A673 (cell line): ENCODE results near the gene ZNRD2. TPM values are rescaled to one million over a fixed set of nuclear protein-coding genes. Genes with fewer than 3 reads are reported as not detected.
A peak's percentile ranks its signal among the peaks of the same experiment; 100 is the strongest.

Source experiments
- BruUV-seq: library from RNA; stranded (reverse); fragments of 400-500 nt; replicated peaks from 2 replicates; lab custom pipeline; 2021; lab: Mats Ljungman, UMichigan
- CTCF ChIA-PET: fragments of 300-600 bp; sonication (Branson Sonifier 250); formaldehyde crosslinking; loops from one replicate; lab custom pipeline; 2022; ENCODE audit warnings: antibody characterized with exemption; lab: Charles Lee
- POLR2A ChIA-PET: fragments of 300-600 bp; sonication (Branson Sonifier 250); formaldehyde crosslinking; loops from one replicate; lab custom pipeline; 2022; ENCODE audit warnings: antibody characterized with exemption; ENCODE audit not compliant: low non-redundant PET; lab: Charles Lee
- DNase-seq: peaks from one replicate; pipeline ENCODE4 v3.0.0-alpha.2; 2015; ENCODE audit warnings: low spot score
- H3K27ac ChIP-seq: fragments of 200-600 bp; sonication (generic); 2 replicates; pipeline ENCODE4 v1.5.1; 2016; ENCODE audit warnings: mixed run types, low read depth, mild to moderate bottlenecking, mixed read lengths, antibody characterized with exemption, low read length; ENCODE audit not compliant: poor library complexity, severe bottlenecking
- H3K27me3 ChIP-seq: fragments of 200-600 bp; sonication (generic); replicated peaks from 2 replicates; pipeline ENCODE4 v1.6.1; 2017; ENCODE audit warnings: mixed run types, low read depth, mild to moderate bottlenecking, mixed read lengths, antibody characterized with exemption, low read length; ENCODE audit not compliant: insufficient read depth, poor library complexity
- H3K36me3 ChIP-seq: fragments of 200-600 bp; sonication (generic); 2 replicates; pipeline ENCODE4 v1.6.1; 2016; ENCODE audit warnings: mixed run types, mild to moderate bottlenecking, mixed read lengths, antibody characterized with exemption, low read length; ENCODE audit not compliant: insufficient read depth, poor library complexity, severe bottlenecking
- H3K4me1 ChIP-seq: fragments of 200-600 bp; sonication (generic); 2 replicates; pipeline ENCODE4 v1.6.1; 2017; ENCODE audit warnings: mixed run types, mild to moderate bottlenecking, mixed read lengths, antibody characterized with exemption, low read length; ENCODE audit not compliant: insufficient read depth, poor library complexity, severe bottlenecking
- H3K4me3 ChIP-seq: fragments of 200-600 bp; sonication (generic); 2 replicates; pipeline ENCODE4 v1.5.1; 2016; ENCODE audit warnings: low read depth, mixed run types, mild to moderate bottlenecking, mixed read lengths, low read length; ENCODE audit not compliant: poor library complexity, severe bottlenecking
- H3K9me3 ChIP-seq: fragments of 200-600 bp; sonication (generic); 2 replicates; pipeline ENCODE4 v1.6.1; 2016; ENCODE audit warnings: mixed run types, low read depth, mild to moderate bottlenecking, mixed read lengths, antibody characterized with exemption, low read length; ENCODE audit not compliant: poor library complexity, severe bottlenecking
- EZH2 ChIP-seq: fragments of 200-600 bp; sonication (generic); IDR thresholded peaks from 2 replicates; pipeline ENCODE4 v1.6.1; 2017; ENCODE audit warnings: borderline replicate concordance, low read depth, mild to moderate bottlenecking, mixed read lengths, antibody characterized with exemption, low read length; ENCODE audit not compliant: poor library complexity, severe bottlenecking
- intact Hi-C: fragments of 100-400 bp; cut with micrococcal nuclease; formaldehyde crosslinking; loops from one replicate; pipeline ENCODE4 v1.10.0; 2022; ENCODE audit not compliant: unreplicated experiment
- total RNA-seq: library from RNA; stranded (reverse); gene quantifications from 2 replicates; pipeline ENCODE4 v1.2.3, GENCODE V29; 2021
- TF ChIP-seq, protein P1 (sequence below): fragments of 300-800, 200-600 bp; sonication (generic); conservative IDR thresholded peaks from 2 replicates; pipeline ENCODE4 v1.5.1; 2017; ENCODE audit warnings: low read depth, mild to moderate bottlenecking, antibody characterized with exemption, low read length, moderate library complexity, mixed read lengths

The ZNRD2 gene
- total RNA-seq, 1 experiment from 2014 or later: 98.9 TPM

GRCh38 chr11:65560555-65561418 is 9.5 kb upstream of the ZNRD2 start:
- Histone ChIP-seq H3K27ac (peak overlapping the region; percentile 49), H3K27me3 (no peaks in the 10 kb centered on the region), H3K9me3 (no peaks in the 10 kb centered on the region), H3K36me3 (no peaks in the 10 kb centered on the region), H3K4me1 (peaks cover 41% of the 10 kb centered on the region), H3K4me3 (no peak overlapping the region)
- no TSS peak for BruUV-seq
- CTCF ChIA-PET: interaction anchor here (0.7 to 0.8 kb wide), 3 partner anchors 10 to 65 kb away, joined by 4 to 12 read pairs (median 4); no protein-coding TSS in a partner anchor
- peak; percentile 77 for DNase-seq
- POLR2A ChIA-PET: interaction anchor here (0.8 kb wide), 2 partner anchors 9 to 138 kb away, joined by 3 to 9 read pairs; partner anchors contain the start of genes NEAT1 and ZNRD2
- TF ChIP-seq, protein P1, sequence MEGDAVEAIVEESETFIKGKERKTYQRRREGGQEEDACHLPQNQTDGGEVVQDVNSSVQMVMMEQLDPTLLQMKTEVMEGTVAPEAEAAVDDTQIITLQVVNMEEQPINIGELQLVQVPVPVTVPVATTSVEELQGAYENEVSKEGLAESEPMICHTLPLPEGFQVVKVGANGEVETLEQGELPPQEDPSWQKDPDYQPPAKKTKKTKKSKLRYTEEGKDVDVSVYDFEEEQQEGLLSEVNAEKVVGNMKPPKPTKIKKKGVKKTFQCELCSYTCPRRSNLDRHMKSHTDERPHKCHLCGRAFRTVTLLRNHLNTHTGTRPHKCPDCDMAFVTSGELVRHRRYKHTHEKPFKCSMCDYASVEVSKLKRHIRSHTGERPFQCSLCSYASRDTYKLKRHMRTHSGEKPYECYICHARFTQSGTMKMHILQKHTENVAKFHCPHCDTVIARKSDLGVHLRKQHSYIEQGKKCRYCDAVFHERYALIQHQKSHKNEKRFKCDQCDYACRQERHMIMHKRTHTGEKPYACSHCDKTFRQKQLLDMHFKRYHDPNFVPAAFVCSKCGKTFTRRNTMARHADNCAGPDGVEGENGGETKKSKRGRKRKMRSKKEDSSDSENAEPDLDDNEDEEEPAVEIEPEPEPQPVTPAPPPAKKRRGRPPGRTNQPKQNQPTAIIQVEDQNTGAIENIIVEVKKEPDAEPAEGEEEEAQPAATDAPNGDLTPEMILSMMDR: no peak
- TF ChIP-seq EZH2: no peak
- intact Hi-C loops: no loop called here

GRCh38 chr11:65562020-65562419 is 8.3 kb upstream of the ZNRD2 start:
- no peak overlapping the region for H3K4me3 ChIP-seq
- H3K36me3 ChIP-seq: no peaks in the 10 kb centered on the region
- ChIA-PET CTCF (no interaction called here), POLR2A (no interaction called here)
- DNase-seq: no peak
- H3K27me3 ChIP-seq: no peaks in the 10 kb centered on the region
- H3K9me3 ChIP-seq: no peaks in the 10 kb centered on the region
- H3K4me1 ChIP-seq: peaks cover 34% of the 10 kb centered on the region
- intact Hi-C loops: no loop called here
- no peak overlapping the region for H3K27ac ChIP-seq
- TF ChIP-seq EZH2: no peak
- TF ChIP-seq, protein P1: no peak
- no TSS peak for BruUV-seq

- intact Hi-C loops: no loop called here
- ChIA-PET POLR2A (interaction anchor here (0.7 kb wide), 1 partner anchor 59 kb away, joined by 3 read pairs; no protein-coding TSS in a partner anchor), CTCF (interaction anchor here (0.6 kb wide), 1 partner anchor 16 kb away, joined by 9 read pairs; no protein-coding TSS in a partner anchor)
- peaks cover 34% of the 10 kb centered on the region for H3K4me1 ChIP-seq
- H3K27me3 ChIP-seq: no peaks in the 10 kb centered on the region
- no peak overlapping the region for H3K4me3 ChIP-seq
- TF ChIP-seq EZH2: no peak
- TF ChIP-seq, protein P1: no peak
- H3K9me3 ChIP-seq: no peaks in the 10 kb centered on the region
- no peak for DNase-seq
- BruUV-seq: no TSS peak
- peaks cover 1% of the 10 kb centered on the region for H3K36me3 ChIP-seq
- no peak overlapping the region for H3K27ac ChIP-seq
Measured at GRCh38 chr11:65562788-65563187, 7.5 kb upstream of the ZNRD2 start.
